Sigmoid colon (tissue), 4 donors: ENCODE data around the gene TENM3.

ENCODE experiments used
- CTCF ChIP-seq, 4 experiments: fragments of 450-650 bp in 3 of 4; fragments of 200-600 bp in 1 of 4; IDR thresholded peaks; one replicate each; pipeline ENCODE4 v1.5.1; 2016 to 2019; ENCODE audit warnings: antibody characterized with exemption in 4 of 4, mild to moderate bottlenecking in 3 of 4, moderate library complexity in 2 of 4
- EP300 ChIP-seq, 4 donors: sonication (generic); formaldehyde crosslinking; IDR thresholded peaks; one replicate each; pipeline ENCODE4 v1.6.1; 2017; ENCODE audit warnings: antibody characterized with exemption in 4 of 4
- POLR2A ChIP-seq, 2 donors: fragments of 450-650 bp; IDR thresholded peaks; one replicate each; pipeline ENCODE4 v1.6.1; 2016; ENCODE audit warnings: antibody characterized with exemption in 2 of 2, mild to moderate bottlenecking in 2 of 2, moderate library complexity in 2 of 2
- POLR2AphosphoS5 ChIP-seq, 4 donors: sonication (generic); formaldehyde crosslinking; IDR thresholded peaks; one replicate each; pipeline ENCODE4 v1.6.1; 2017; ENCODE audit warnings: antibody characterized with exemption in 4 of 4

- TF ChIP-seq CTCF (IDR thresholded peaks at IDR 0.05) (no peak), POLR2A (IDR thresholded peaks at IDR 0.05) (no peak), POLR2AphosphoS5 (IDR thresholded peaks at IDR 0.05) (no peak), EP300 (IDR thresholded peaks at IDR 0.05) (no peak)
Observed at GRCh38 chr4:182413550-182413949, 170.3 kb downstream of the TENM3 start.
